Left lung (tissue), 10 donors: ENCODE measurements around the gene SERBP1. TPM values are rescaled to one million over a fixed set of nuclear protein-coding genes. Genes with fewer than 3 reads are reported as not detected.

Source experiments
- ATAC-seq: fragments of 200-7000 bp; cut with Tn5 transposase; one replicate; pipeline ENCODE4 v1.9.1; 2020; ENCODE audit warnings: moderate library complexity
- DNase-seq, 4 donors: peaks; one replicate each; pipeline ENCODE4 v3.0.0-alpha.2; 2013 to 2020
- H3K27ac ChIP-seq, 2 donors: fragments of 200-600 bp; sonication (generic) in 1 of 2; one replicate each; pipeline versions ENCODE4 v1.5.0 to v1.8.0; 2020 to 2021
- H3K27me3 ChIP-seq, 2 donors: fragments of 200-600 bp; sonication (generic) in 1 of 2; one replicate each; pipeline versions ENCODE4 v1.5.0 to v1.8.0; 2020 to 2021
- H3K36me3 ChIP-seq, 2 donors: fragments of 200-600 bp; sonication (generic) in 1 of 2; one replicate each; pipeline versions ENCODE4 v1.5.0 to v1.8.0; 2020 to 2021
- H3K4me1 ChIP-seq, 2 donors: fragments of 200-600 bp; one replicate each; pipeline ENCODE4 v1.8.0; 2021
- H3K4me3 ChIP-seq, 2 donors: fragments of 200-600 bp; sonication (generic) in 1 of 2; one replicate each; pipeline versions ENCODE4 v1.5.0 to v1.8.0; 2020 to 2021; ENCODE audit warnings: mild to moderate bottlenecking in 1 of 2
- H3K9me3 ChIP-seq, 2 donors: fragments of 200-600 bp; sonication (generic) in 1 of 2; one replicate each; pipeline versions ENCODE4 v1.5.0 to v1.8.0; 2020 to 2021
- intact Hi-C, 2 donors: fragments of 100-400 bp; cut with DNase I; formaldehyde crosslinking; loops; one replicate each; pipeline versions ENCODE4 v1.11.2 to v1.14.2; 2022
- polyA plus RNA-seq, 6 donors: library from polyadenylated mRNA; unstranded; fragments of 120-200 nt; gene quantifications; one replicate each; pipeline ENCODE4 v1.2.1, GENCODE V29; 2013; ENCODE audit not compliant: insufficient read length in 6 of 6
- total RNA-seq, 2 donors: library from RNA; stranded (reverse); fragmentation: NEBNext Ultra II Directional; extraction: Animal tissue kit (Norgen Biotek cat#: 25700); gene quantifications; one replicate each; pipeline ENCODE4 v1.2.1, GENCODE V29; 2021
- TF ChIP-seq, protein P1 (sequence below), 2 donors: fragments of 200-600 bp; sonication (generic) in 1 of 2; IDR thresholded peaks; one replicate each; pipeline versions ENCODE4 v1.5.0 to v1.8.0; 2021; ENCODE audit warnings: antibody characterized with exemption in 2 of 2
- donor health status: DM: no; HTN: yes; CAD: no.
- donor health status: DM: no; HTN: no; CAD: no.

SERBP1 gene
- total and polyA plus RNA-seq, 8 donors: 130 to 346 (median 315) TPM

GRCh38 chr1:67383999-67384638 is 46.1 kb downstream of the SERBP1 start:
- Histone ChIP-seq H3K4me3 (no peak overlapping the region), H3K36me3 (peaks cover 0 to 7% of the 10 kb centered on the region in 2 donors), H3K4me1 (no peaks in the 10 kb centered on the region), H3K9me3 (peaks cover 0 to 20% of the 10 kb centered on the region in 2 donors), H3K27ac (no peak overlapping the region), H3K27me3 (no peaks in the 10 kb centered on the region)
- TF ChIP-seq, protein P1, sequence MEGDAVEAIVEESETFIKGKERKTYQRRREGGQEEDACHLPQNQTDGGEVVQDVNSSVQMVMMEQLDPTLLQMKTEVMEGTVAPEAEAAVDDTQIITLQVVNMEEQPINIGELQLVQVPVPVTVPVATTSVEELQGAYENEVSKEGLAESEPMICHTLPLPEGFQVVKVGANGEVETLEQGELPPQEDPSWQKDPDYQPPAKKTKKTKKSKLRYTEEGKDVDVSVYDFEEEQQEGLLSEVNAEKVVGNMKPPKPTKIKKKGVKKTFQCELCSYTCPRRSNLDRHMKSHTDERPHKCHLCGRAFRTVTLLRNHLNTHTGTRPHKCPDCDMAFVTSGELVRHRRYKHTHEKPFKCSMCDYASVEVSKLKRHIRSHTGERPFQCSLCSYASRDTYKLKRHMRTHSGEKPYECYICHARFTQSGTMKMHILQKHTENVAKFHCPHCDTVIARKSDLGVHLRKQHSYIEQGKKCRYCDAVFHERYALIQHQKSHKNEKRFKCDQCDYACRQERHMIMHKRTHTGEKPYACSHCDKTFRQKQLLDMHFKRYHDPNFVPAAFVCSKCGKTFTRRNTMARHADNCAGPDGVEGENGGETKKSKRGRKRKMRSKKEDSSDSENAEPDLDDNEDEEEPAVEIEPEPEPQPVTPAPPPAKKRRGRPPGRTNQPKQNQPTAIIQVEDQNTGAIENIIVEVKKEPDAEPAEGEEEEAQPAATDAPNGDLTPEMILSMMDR (IDR thresholded peaks at IDR 0.05): no peak
- ATAC-seq (no peak), DNase-seq (no peak)
- intact Hi-C loops: no loop called here

DNA sequence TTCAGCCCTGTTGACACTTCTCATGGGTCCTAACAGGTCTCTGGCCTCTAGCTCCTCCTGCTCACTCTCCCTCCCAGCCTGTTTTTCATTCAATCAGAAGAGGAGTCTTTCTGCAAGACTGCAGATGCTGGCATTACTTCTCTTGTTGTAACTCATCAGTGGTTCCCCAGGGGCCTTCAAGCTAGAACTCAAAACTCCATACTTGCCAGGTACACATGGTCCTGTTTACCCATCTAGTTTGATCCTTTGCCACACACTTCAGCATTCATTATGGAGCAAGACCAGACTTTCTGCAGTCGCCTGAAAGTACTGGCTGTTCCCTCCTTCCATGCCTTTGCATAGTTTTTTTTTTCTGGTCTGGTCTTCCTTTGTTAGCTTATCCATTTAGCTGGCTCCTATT is 47.9 kb downstream of the SERBP1 start:
- no peak for ATAC-seq

GRCh38 chr1:67381154-67381553 is 49.0 kb downstream of the SERBP1 start:
- no peaks in the 10 kb centered on the region for H3K27me3 ChIP-seq
- no peak overlapping the region for H3K27ac ChIP-seq
- no peak overlapping the region for H3K4me3 ChIP-seq
- intact Hi-C loops: no loop called here
- TF ChIP-seq, protein P1 (IDR thresholded peaks at IDR 0.05): no peak
- ATAC-seq (no peak), DNase-seq (no peak)
- no peaks in the 10 kb centered on the region for H3K4me1 ChIP-seq
- H3K9me3 ChIP-seq: peaks cover 0 to 20% of the 10 kb centered on the region in 2 donors
- peaks cover 0 to 7% of the 10 kb centered on the region in 2 donors for H3K36me3 ChIP-seq

More for the DNA sequence above, 47.9 kb downstream of the SERBP1 start:
- no peak for DNase-seq
- H3K36me3 ChIP-seq: peaks cover 0 to 7% of the 10 kb centered on the region in 2 donors
- no peaks in the 10 kb centered on the region for H3K4me1 ChIP-seq
- no peak overlapping the region for H3K4me3 ChIP-seq
- no peaks in the 10 kb centered on the region for H3K27me3 ChIP-seq
- no peak overlapping the region for H3K27ac ChIP-seq
- H3K9me3 ChIP-seq: peaks cover 0 to 20% of the 10 kb centered on the region in 2 donors
- TF ChIP-seq, protein P1 (IDR thresholded peaks at IDR 0.05): no peak
- intact Hi-C loops: no loop called here

GRCh38 chr1:67377253-67377652 is 52.9 kb downstream of the SERBP1 start:
- Histone ChIP-seq H3K4me3 (no peak overlapping the region), H3K36me3 (no peaks in the 10 kb centered on the region), H3K4me1 (no peaks in the 10 kb centered on the region), H3K27me3 (no peaks in the 10 kb centered on the region), H3K27ac (no peak overlapping the region), H3K9me3 (no peaks in the 10 kb centered on the region)
- ATAC-seq: no peak
- no peak for DNase-seq
- TF ChIP-seq, protein P1 (IDR thresholded peaks at IDR 0.05): no peak
- intact Hi-C loops: no loop called here

GRCh38 chr1:67376381-67376780 is 53.8 kb downstream of the SERBP1 start:
- Histone ChIP-seq H3K4me3 (no peak overlapping the region), H3K36me3 (no peaks in the 10 kb centered on the region), H3K4me1 (no peaks in the 10 kb centered on the region), H3K9me3 (no peaks in the 10 kb centered on the region), H3K27ac (no peak overlapping the region), H3K27me3 (no peaks in the 10 kb centered on the region)
- TF ChIP-seq, protein P1 (IDR thresholded peaks at IDR 0.05): no peak
- intact Hi-C loops: no loop called here
- ATAC-seq: no peak
- DNase-seq: peak in 1 of 4 donors; percentile 7
